Stomach (tissue), 9 donors: ENCODE data around the gene ZMIZ1. TPM values are rescaled to one million over a fixed set of nuclear protein-coding genes. Genes with fewer than 3 reads are reported as not detected.

Source experiments
- DNase-seq, 2 donors: peaks; one replicate each; pipeline versions ENCODE4 v3.0.0 to v3.0.0-alpha.2; 2013 to 2019
- H3K27ac ChIP-seq, 5 donors: fragments of 200-600 bp in 4 of 5; sonication (generic) in 4 of 5; one replicate each; pipeline ENCODE4 v1.5.1; 2013 to 2019; ENCODE audit warnings: mild to moderate bottlenecking in 1 of 5, moderate library complexity in 1 of 5
- H3K27me3 ChIP-seq, 3 donors: fragments of 200-600 bp; sonication (generic); one replicate each; pipeline ENCODE4 v1.5.1; 2017 to 2019; ENCODE audit warnings: mixed run types in 1 of 3
- H3K36me3 ChIP-seq, 4 donors: fragments of 200-600 bp; sonication (generic); 1 replicate in 3 of 4; 2 replicates in 1 of 4; pipeline ENCODE4 v1.5.1; 2016 to 2019
- H3K4me1 ChIP-seq, 4 donors: fragments of 200-600 bp; sonication (generic); one replicate each; pipeline ENCODE4 v1.5.1; 2016 to 2019
- H3K4me3 ChIP-seq, 4 donors: fragments of 200-600 bp; sonication (generic) in 3 of 4; one replicate each; pipeline ENCODE4 v1.5.1; 2016 to 2019; ENCODE audit warnings: mild to moderate bottlenecking in 1 of 4
- H3K9me3 ChIP-seq, 4 donors: fragments of 200-600 bp; sonication (generic); one replicate each; pipeline ENCODE4 v1.5.1; 2016 to 2019
- EP300 ChIP-seq: sonication (generic); formaldehyde crosslinking; IDR thresholded peaks from one replicate; pipeline ENCODE4 v1.6.1; 2017; ENCODE audit warnings: antibody characterized with exemption
- POLR2A ChIP-seq, 4 donors: fragments of 450-650 bp; IDR thresholded peaks; one replicate each; pipeline ENCODE4 v1.6.1; 2016; ENCODE audit warnings: antibody characterized with exemption in 4 of 4, control low read depth in 2 of 4, mild to moderate bottlenecking in 1 of 4, moderate library complexity in 1 of 4
- POLR2AphosphoS5 ChIP-seq, 3 donors: sonication (generic); formaldehyde crosslinking; IDR thresholded peaks; one replicate each; pipeline ENCODE4 v1.6.1; 2016; ENCODE audit warnings: antibody characterized with exemption in 3 of 3
- WGBS, 5 donors: extraction: QIAGEN DNeasy Blood & Tissue Kit in 3 of 5; methylation state at CpG; one replicate each; pipeline versions ENCODE4 v1.1.5 to v1.1.7; 2013 to 2018; 5-methylcytosine and 5-hydroxymethylcytosine counted together
- intact Hi-C: fragments of 100-400 bp; cut with DNase I; formaldehyde crosslinking; loops from one replicate; pipeline ENCODE4 v1.15.1; 2023; ENCODE audit warnings: low total_unique reads
- polyA plus RNA-seq, 3 donors: library from polyadenylated mRNA; stranded (reverse); fragments of 200-250 nt; gene quantifications; one replicate each; pipeline ENCODE4 v1.2.3, GENCODE V29; 2013
- total RNA-seq, 5 donors: library from RNA; depleted of rRNA; stranded (reverse); fragments of >200 nt; gene quantifications; one replicate each; pipeline versions ENCODE4 v1.1.0 to v1.2.3, GENCODE V29; 2014 to 2016
- TF ChIP-seq, protein P1 (sequence below), 7 experiments: fragments of 450-650 bp in 4 of 7; fragments of 200-600 bp in 3 of 7; sonication (generic) in 3 of 7; IDR thresholded peaks; one replicate each; pipeline ENCODE4 v1.5.1; 2016 to 2019; ENCODE audit warnings: antibody characterized with exemption in 7 of 7, control low read depth in 2 of 7, mild to moderate bottlenecking in 1 of 7
- donor health status: healthy with polysubstance abuse.
- donor health status: Bipolar disorder and iron deficiency.
- donor health status: healthy.

The ZMIZ1 gene
- total and polyA plus RNA-seq, 8 donors, result 17.7 to 103 (median 26.3) TPM

DNA sequence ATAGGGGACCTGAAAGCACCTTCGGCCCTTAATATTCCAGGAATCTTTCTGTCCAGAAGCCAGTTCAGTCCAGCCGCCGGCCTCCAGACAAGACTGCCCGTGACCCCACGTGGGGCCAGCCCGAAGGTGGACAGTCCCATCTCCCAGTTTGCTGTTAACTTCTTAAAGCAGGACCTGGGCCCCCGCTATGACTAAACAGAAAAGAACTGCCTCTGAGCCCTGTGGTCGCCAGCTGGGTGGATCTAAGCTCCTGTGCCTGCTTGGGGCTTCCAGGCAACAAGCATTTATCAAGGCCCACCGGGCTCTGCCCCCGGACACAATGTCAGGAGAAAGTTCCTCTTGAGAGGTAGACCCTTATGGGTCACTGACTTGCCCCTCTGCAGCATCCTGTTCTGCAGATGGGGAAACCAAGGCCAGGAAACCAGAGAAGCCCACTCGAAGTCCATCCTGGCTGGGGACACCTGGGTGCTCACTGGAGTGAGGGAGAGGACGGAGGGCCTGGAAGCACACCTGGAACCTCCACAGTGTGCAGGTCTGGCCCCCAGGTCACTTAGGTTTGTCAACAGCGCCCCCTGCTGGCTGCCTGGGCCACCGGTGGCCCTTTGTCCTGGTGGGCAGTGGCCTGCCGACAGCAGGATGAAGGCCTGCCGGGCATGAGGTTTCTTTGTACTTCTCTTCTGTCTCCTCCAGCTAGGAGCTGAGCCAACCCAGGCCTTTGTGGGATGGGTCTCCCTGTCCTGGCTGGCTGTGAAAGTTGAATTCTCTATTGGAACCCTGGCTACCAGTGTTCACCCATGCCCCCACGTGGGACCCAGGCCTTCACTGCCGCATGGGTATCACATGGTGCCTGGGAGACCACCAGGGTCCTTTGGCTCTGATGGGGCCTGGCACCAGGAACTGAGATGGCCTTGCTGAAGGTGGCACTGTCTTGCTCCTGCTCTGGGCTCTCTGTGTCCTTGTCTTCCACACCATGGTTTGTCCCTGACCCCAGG lies 128.0 kb downstream of the ZMIZ1 start:
- peak overlapping the region; percentile 6 to 76 (median 51) for H3K27ac ChIP-seq
- H3K9me3 ChIP-seq, result no peaks in the 10 kb centered on the region
- peak; percentile 82 to 89 for DNase-seq
- WGBS, 5 donors, result 59 to 68% (median 60%) methylated on average over 16 to 18 of the region's 18 CpGs
- H3K4me1 ChIP-seq, result peaks cover 13 to 51% (median 35%) of the 10 kb centered on the region in 4 donors
- no peaks in the 10 kb centered on the region for H3K27me3 ChIP-seq
- TF ChIP-seq POLR2A (IDR thresholded peaks at IDR 0.05), result no peak
- TF ChIP-seq EP300, result no peak
- TF ChIP-seq, protein P1, sequence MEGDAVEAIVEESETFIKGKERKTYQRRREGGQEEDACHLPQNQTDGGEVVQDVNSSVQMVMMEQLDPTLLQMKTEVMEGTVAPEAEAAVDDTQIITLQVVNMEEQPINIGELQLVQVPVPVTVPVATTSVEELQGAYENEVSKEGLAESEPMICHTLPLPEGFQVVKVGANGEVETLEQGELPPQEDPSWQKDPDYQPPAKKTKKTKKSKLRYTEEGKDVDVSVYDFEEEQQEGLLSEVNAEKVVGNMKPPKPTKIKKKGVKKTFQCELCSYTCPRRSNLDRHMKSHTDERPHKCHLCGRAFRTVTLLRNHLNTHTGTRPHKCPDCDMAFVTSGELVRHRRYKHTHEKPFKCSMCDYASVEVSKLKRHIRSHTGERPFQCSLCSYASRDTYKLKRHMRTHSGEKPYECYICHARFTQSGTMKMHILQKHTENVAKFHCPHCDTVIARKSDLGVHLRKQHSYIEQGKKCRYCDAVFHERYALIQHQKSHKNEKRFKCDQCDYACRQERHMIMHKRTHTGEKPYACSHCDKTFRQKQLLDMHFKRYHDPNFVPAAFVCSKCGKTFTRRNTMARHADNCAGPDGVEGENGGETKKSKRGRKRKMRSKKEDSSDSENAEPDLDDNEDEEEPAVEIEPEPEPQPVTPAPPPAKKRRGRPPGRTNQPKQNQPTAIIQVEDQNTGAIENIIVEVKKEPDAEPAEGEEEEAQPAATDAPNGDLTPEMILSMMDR (IDR thresholded peaks at IDR 0.05), result peak in 5 of 7 experiments; percentile 77 to 96 (median 90)
- TF ChIP-seq POLR2AphosphoS5 (IDR thresholded peaks at IDR 0.05), result peak in 1 of 3 donors; percentile 9
- H3K36me3 ChIP-seq, result peaks cover 4 to 31% (median 26%) of the 10 kb centered on the region in 4 donors
- no peak overlapping the region for H3K4me3 ChIP-seq
- intact Hi-C loops, result loop anchor here (5.0 to 10.0 kb wide), 2 partner anchors 122 to 1149 kb away; no protein-coding TSS in a partner anchor

DNA sequence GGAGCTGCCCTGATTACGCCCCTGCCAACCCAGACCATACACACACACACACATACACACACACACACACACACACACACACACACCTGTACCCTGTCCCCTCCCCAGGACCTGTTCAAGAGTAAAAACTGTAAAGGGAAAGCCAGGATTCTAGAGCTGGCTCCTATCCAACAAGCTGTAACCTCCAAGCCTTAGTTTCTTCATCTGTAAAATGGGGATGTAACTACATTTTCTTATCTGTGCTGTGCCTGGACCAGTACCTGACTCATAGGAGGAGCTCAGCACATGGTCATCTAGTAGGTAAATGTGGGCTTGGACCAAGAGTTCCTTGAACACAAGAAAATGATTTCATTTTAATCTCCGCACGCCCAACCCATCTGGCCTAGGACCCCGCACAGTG lies 128.8 kb downstream of the ZMIZ1 start:
- H3K4me1 ChIP-seq, result peaks cover 13 to 46% (median 29%) of the 10 kb centered on the region in 4 donors
- H3K4me3 ChIP-seq, result no peak overlapping the region
- DNase-seq, result no peak
- H3K36me3 ChIP-seq, result peaks cover 9 to 35% (median 32%) of the 10 kb centered on the region in 4 donors
- H3K9me3 ChIP-seq, result no peaks in the 10 kb centered on the region
- peak overlapping the region in 1 of 5 donors; percentile 76 for H3K27ac ChIP-seq
- intact Hi-C loops, result loop anchor here (5.0 to 10.0 kb wide), 2 partner anchors 123 to 1150 kb away; no protein-coding TSS in a partner anchor
- H3K27me3 ChIP-seq, result no peaks in the 10 kb centered on the region
- no peak for TF ChIP-seq POLR2AphosphoS5 (IDR thresholded peaks at IDR 0.05)
- TF ChIP-seq POLR2A (IDR thresholded peaks at IDR 0.05), result no peak
- TF ChIP-seq EP300, result no peak
- TF ChIP-seq, protein P1 (IDR thresholded peaks at IDR 0.05), result no peak
- WGBS, 5 donors, result 90 to 99% (median 98%) methylated on average over 4 of the region's 4 CpGs

DNA sequence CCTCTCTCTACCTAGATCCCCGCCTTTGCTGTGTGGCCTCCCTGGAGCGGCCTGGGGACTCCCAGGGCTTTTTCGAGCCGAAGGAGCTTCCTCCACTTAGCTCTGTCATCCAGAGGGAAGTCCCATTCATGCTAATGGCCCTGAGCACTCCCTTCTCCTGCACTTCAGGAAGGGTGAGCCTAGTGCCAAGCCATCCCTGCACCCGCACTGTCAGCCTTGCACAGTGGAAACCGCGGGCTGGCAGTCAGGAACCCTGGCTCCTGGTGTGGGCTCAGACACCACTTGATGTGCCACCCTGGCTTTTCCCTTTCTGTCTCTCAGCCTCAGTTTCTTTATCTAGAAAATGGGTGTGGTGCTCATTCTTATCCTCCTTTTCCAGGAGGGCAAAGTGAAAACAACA lies 131.6 kb downstream of the ZMIZ1 start:
- TF ChIP-seq POLR2A (IDR thresholded peaks at IDR 0.05) (no peak), POLR2AphosphoS5 (IDR thresholded peaks at IDR 0.05) (no peak), EP300 (no peak)
- TF ChIP-seq, protein P1 (IDR thresholded peaks at IDR 0.05), result no peak
- H3K36me3 ChIP-seq, result peaks cover 33 to 58% (median 51%) of the 10 kb centered on the region in 4 donors
- DNase-seq, result no peak
- H3K4me1 ChIP-seq, result peaks cover 6 to 41% (median 21%) of the 10 kb centered on the region in 4 donors
- no peaks in the 10 kb centered on the region for H3K27me3 ChIP-seq
- no peaks in the 10 kb centered on the region for H3K9me3 ChIP-seq
- WGBS, 5 donors, result 73 to 87% (median 85%) methylated on average over 6 to 7 of the region's 7 CpGs
- H3K27ac ChIP-seq, result no peak overlapping the region
- intact Hi-C loops, result no loop called here
- H3K4me3 ChIP-seq, result no peak overlapping the region

DNA sequence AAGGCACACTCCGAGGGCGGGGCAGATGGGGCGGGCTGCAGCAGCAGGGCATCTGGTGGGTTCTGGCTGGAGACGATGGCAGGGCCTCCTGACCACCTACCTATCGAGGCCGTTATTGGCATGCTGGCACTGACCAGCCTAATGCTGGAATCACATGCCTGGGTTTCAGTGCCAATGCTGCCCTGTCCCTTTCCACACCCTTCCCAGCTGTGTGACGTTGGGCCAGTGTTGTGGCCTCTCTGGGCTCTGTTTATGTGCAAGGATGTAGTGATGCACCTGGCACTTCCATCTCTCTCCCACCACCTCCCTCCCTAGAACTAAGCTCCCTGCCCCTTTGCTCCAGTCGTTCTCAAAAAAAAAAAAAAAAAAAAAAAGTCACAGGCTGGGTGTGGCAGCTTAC lies 132.9 kb downstream of the ZMIZ1 start:
- Histone ChIP-seq H3K4me3 (no peak overlapping the region), H3K27me3 (no peaks in the 10 kb centered on the region), H3K27ac (no peak overlapping the region), H3K9me3 (no peaks in the 10 kb centered on the region), H3K36me3 (peaks cover 40 to 64% (median 61%) of the 10 kb centered on the region in 4 donors), H3K4me1 (peaks cover 6 to 30% (median 19%) of the 10 kb centered on the region in 4 donors)
- WGBS, 5 donors, result 72 to 83% (median 78%) methylated on average over 8 of the region's 8 CpGs
- TF ChIP-seq POLR2A (IDR thresholded peaks at IDR 0.05) (no peak), EP300 (no peak), POLR2AphosphoS5 (IDR thresholded peaks at IDR 0.05) (no peak)
- TF ChIP-seq, protein P1 (IDR thresholded peaks at IDR 0.05), result no peak
- intact Hi-C loops, result no loop called here
- DNase-seq, result no peak
